Stimulated activated CD4-positive, alpha-beta T cell treated with anti-CD3 and anti-CD28 coated beads, Interleukin-1b, Interleukin-23, amount 100 ng/mL, for 1 hour (primary cell): Measurements from ENCODE around the gene COL25A1.

ENCODE experiments used
- DNase-seq, 2 donors: peaks; one replicate each; pipeline ENCODE4 v3.0.0-alpha.2; 2020; ENCODE audit warnings: low read depth in 2 of 2

COL25A1 gene

GRCh38 chr4:109214622-109215301, 87.7 kb downstream of the COL25A1 start:
- no peak for DNase-seq

GRCh38 chr4:109213056-109213455, 89.4 kb downstream of the COL25A1 start:
- no peak for DNase-seq

- no peak for DNase-seq
Observed at GRCh38 chr4:109211671-109212070, 90.8 kb downstream of the COL25A1 start.

DNA sequence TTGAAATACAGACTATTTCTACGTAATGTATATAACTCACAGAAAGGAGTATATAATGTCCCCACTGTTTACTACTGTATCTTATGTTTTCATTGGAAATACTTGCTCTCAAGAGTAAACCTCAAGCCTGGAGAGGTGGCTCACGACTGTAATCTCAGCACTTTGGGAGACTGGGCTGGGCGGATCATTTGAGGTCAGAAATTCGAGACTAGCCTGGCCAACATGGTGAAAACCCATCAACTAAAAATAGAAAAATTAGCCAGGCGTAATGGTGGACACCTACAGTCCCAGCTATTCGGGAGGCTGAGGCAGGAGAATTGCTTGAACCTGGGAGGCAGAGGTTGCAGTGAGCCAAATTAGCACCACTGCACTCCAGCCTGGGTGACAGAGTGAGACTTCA, 92.8 kb downstream of the COL25A1 start:
- DNase-seq = no peak

GRCh38 chr4:109207898-109208297, 94.6 kb downstream of the COL25A1 start:
- no peak for DNase-seq

DNA sequence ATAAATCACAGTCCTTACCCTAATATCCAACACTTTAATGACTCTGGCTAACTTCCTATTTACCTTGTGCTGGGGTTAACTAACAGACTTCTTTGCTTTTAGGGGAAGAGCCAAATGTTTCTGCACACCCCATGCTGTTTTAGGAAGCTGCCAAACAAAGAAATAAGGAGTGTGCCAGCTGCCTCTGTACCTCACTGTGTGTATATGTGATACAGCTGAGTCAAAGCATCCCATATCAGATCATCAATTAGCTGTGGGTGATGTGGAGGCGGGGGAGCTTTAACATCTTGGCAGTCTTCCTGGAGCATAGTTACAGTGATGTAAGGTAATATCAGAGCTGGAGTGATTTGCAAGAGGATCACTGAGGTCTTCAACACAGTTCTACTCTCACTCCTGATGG, 95.4 kb downstream of the COL25A1 start:
- DNase-seq = no peak

GRCh38 chr4:109206620-109207019, 95.8 kb downstream of the COL25A1 start:
- no peak for DNase-seq

GRCh38 chr4:109205186-109205585, 97.3 kb downstream of the COL25A1 start:
- DNase-seq = no peak

DNA sequence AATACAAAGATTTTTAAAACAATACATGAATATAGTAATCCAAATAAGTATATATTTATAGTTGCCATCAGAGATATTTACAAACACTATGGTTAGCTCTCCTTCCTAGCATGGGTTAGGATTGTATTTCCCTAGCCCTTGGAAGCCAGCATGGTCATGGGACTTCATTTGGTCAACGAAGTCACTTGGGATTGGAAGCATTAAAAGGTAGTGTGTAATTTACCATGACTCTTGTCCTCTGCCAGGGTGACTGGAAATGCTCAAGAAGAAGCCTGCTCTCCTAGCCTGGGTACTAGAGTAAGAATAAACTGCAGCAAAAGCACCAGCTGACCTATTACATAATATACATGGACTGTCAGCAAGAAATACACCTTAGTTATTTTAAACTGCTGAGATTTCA, 102.9 kb downstream of the COL25A1 start:
- no peak for DNase-seq

- no peak for DNase-seq
Observed at GRCh38 chr4:109195646-109196045, 106.8 kb downstream of the COL25A1 start.

GRCh38 chr4:109191216-109191615, 111.2 kb downstream of the COL25A1 start:
- no peak for DNase-seq

DNA sequence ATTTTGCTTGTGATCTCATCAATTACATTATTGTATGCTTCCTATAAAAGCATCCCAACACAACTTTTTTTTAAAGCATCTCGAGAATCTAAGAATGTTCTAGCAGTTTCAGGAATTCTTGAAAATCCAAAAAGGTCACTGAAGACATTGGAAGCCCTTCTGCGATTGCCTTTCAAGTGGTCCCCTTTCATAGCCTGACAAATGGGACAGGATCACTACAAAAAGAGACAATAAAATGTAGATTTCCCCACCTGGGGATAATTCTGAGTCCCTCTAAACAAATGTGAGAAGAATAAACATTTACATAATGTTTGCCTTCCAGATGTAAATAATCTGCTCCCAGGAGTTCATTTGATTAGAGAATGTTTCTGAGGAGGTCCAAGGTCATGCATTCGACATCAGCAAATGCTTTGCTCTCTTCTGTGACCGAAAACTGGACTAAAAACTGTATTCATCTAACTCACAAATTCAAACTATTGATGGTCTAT, 116.0 kb downstream of the COL25A1 start:
- DNase-seq = no peak

- DNase-seq = no peak
Observed at GRCh38 chr4:109185951-109186350, 116.5 kb downstream of the COL25A1 start.

- DNase-seq = no peak
Observed at GRCh38 chr4:109185548-109185947, 116.9 kb downstream of the COL25A1 start.

DNA sequence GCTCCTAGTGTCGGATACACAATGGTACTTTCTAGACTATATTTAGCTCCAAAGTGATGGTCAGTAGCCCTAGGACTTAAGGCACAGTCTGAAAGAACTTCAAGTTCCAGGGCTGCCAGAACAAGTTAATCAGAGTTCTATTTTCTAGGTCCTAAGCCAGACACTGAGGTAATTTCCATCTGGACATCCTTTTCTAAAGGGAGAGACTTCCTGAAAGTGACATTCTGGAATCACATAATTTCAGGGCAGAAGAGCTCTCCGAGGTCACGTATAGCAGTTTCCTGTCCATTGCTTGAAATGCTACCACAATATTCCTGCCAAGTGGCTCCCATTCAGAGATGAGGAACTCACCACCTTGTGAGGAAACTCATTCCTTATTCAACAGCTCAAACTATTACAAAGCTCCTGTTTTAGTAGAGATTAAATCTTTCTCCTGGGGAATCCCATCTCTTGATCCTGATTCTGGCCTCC, 117.9 kb downstream of the COL25A1 start:
- no peak for DNase-seq

- DNase-seq = no peak
Observed at GRCh38 chr4:109183931-109184490, 118.4 kb downstream of the COL25A1 start.

DNA sequence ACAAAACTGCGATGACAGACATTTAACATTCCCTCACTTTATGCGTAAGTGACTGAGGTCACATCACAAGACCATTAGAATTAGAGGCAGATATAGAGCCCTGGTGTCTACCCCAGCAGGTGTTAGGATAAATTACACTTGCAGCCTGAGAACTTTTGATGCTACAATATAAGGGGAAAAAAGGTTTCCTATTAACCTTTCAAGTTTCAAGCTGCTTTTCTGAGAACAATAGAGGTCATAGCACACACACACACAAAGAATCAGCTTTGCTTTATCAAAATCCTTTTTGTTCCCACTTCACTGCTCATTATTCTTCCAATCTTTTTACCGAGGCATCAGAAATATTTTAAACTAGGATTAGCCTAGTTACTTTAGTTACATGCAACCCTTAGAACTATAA, 119.8 kb downstream of the COL25A1 start:
- DNase-seq = no peak

DNA sequence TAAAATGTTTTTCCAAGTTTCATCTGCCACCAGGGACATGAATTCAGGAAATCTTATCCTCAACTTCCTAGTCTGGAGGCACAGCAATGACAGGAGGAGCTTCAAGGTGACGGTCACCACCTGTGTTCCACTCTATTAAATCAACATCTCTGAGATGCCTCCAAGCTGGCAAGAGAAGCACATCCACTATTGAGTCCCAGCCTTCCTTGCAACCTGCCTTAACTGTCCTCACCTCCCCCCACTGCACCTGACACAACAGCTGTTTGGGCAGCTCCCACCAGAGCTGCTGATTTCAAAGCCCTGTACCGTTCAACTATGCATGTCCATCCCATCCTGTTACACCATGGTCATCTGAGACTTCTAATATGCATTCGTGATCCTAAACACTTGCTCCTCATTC, 123.4 kb downstream of the COL25A1 start:
- no peak for DNase-seq

GRCh38 chr4:109177096-109177810, 125.2 kb downstream of the COL25A1 start:
- DNase-seq = no peak

GRCh38 chr4:109174224-109174953, 128.1 kb downstream of the COL25A1 start:
- no peak for DNase-seq

DNA sequence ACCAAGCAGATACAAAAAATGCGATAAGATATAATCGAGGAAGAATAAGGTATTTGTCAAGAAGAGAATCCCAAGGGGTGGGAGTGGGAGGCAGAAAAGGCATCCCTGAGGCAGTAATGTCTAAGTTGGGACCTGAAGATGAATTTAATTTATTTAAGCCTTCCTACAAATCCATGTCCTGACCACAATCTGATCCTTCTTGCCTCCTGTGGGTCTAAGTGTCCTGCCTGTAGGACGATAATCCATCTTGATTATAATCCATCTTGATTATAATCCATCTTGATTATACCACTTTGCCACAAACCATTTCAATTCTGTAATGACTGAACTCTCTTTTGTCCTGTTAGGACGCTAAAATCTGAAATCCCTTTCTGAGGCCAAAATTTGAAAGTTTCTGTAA, 130.2 kb downstream of the COL25A1 start:
- no peak for DNase-seq

GRCh38 chr4:109171070-109171469, 131.4 kb downstream of the COL25A1 start:
- DNase-seq = no peak
